Measurements from ENCODE around the gene KCNIP1.

- TF ChIP-seq POLR2AphosphoS5 (IDR thresholded peaks at IDR 0.05; ENCODE audit: low read depth) (no peak), GABPA (IDR thresholded peaks at IDR 0.05; ENCODE audit: low read depth) (no peak), CTCF (IDR thresholded peaks at IDR 0.05; ENCODE audit: insufficient read depth, low read length) (no peak), REST (IDR thresholded peaks at IDR 0.05; ENCODE audit: insufficient replicate concordance, low read depth) (no peak), SPI1 (IDR thresholded peaks at IDR 0.05; ENCODE audit: borderline replicate concordance, low read depth) (no peak)
Observed at GRCh38 chr5:170490381-170490780, 13.4 kb upstream of the KCNIP1 start.

Data from HL-60 (cell line).